ENCODE results near the gene PPP1R3F.

Gene PPP1R3F

DNA sequence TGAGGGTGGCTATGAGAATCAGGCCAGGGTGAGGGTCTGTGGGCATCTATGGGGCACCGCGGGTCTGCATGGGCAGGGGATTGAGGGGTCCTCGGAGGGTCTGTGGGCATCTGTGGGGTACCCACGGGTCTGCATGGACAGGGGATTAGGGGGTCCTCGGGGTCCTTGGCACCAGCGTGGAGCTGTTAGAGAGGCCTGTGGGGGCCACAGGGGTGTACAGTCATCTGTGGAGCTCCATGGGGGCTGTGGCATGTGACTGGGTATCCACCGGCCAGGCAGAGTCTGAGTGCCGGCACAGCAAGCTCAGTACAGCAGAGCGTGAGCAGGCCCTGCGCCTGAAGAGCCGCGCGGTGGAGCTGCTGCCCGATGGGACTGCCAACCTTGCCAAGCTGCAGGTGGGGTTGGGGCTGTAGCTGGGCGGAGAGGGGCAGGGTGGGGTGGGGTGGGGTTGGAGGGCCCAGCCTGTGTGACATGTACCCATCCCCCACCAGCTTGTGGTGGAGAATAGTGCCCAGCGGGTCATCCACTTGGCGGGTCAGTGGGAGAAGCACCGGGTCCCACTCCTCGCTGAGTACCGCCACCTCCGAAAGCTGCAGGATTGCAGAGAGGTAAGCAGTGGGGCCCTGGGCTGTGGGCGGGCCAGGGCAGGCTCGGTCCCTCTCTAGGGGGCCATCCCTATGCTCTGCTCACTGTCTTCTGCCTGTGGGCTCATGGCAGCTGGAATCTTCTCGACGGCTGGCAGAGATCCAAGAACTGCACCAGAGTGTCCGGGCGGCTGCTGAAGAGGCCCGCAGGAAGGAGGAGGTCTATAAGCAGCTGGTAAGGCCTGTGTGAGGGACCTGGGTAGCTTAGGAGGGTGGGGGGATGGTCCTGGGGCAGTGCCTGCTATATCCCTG, 21.4 kb upstream of the PPP1R3F start:
- ChIA-PET POLR2A (ENCODE audit: low non-redundant PET) (no interaction called here), CTCF (no interaction called here)
- TF ChIP-seq CTCF (conservative IDR thresholded peaks at IDR 0.05; ENCODE audit: low read depth) = no peak
- no peak for DNase-seq (ENCODE audit: low spot score)
- no peak overlapping the region for H3K27ac ChIP-seq

GRCh38 chrX:49249071-49249470, 20.5 kb upstream of the PPP1R3F start:
- TF ChIP-seq CTCF (conservative IDR thresholded peaks at IDR 0.05; ENCODE audit: low read depth) = no peak
- no peak overlapping the region for H3K27ac ChIP-seq
- ChIA-PET POLR2A (ENCODE audit: low non-redundant PET) (no interaction called here), CTCF (no interaction called here)
- no peak for DNase-seq (ENCODE audit: low spot score)

GRCh38 chrX:49249616-49250015, 20.0 kb upstream of the PPP1R3F start:
- ChIA-PET CTCF (no interaction called here), POLR2A (ENCODE audit: low non-redundant PET) (no interaction called here)
- no peak for TF ChIP-seq CTCF (conservative IDR thresholded peaks at IDR 0.05; ENCODE audit: low read depth)
- DNase-seq (ENCODE audit: low spot score) = no peak
- H3K27ac ChIP-seq = no peak overlapping the region

GRCh38 chrX:49250066-49250465, 19.5 kb upstream of the PPP1R3F start:
- ChIA-PET CTCF (no interaction called here), POLR2A (ENCODE audit: low non-redundant PET) (no interaction called here)
- H3K27ac ChIP-seq = no peak overlapping the region
- no peak for DNase-seq (ENCODE audit: low spot score)
- no peak for TF ChIP-seq CTCF (conservative IDR thresholded peaks at IDR 0.05; ENCODE audit: low read depth)

GRCh38 chrX:49250578-49250977, 19.0 kb upstream of the PPP1R3F start:
- no peak for DNase-seq (ENCODE audit: low spot score)
- H3K27ac ChIP-seq = no peak overlapping the region
- ChIA-PET POLR2A (ENCODE audit: low non-redundant PET) (interaction anchor here (1.0 kb wide), 1 partner anchor 9 kb away, joined by 3 read pairs; no protein-coding TSS in a partner anchor), CTCF (no interaction called here)
- TF ChIP-seq CTCF (conservative IDR thresholded peaks at IDR 0.05; ENCODE audit: low read depth) = no peak

DNA sequence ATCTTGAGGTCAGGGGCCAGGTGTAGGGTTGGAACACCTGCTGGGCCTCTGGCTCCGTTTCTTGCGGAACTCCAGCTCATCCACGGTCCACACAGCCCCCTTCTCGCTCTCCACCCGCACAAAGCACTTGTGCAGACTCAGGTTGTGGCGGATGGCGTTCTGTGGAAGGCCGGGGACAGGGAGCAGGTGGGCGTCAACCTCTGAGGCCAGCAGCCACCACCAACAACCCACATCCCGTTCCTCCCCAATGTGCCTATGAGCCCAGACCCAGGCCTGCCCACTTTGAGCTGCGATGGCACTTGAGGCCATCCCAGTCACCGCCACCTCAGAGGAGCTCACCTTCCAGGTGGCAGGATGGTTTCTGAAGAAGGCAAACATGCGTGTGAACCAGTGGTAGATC, 18.3 kb upstream of the PPP1R3F start:
- no peak overlapping the region for H3K27ac ChIP-seq
- DNase-seq (ENCODE audit: low spot score) = no peak
- POLR2A ChIA-PET (ENCODE audit: low non-redundant PET) = interaction anchor here (1.0 kb wide), 1 partner anchor 10 kb away, joined by 3 read pairs; no protein-coding TSS in a partner anchor
- no peak for TF ChIP-seq CTCF (conservative IDR thresholded peaks at IDR 0.05; ENCODE audit: low read depth)
- CTCF ChIA-PET = no interaction called here

All from RWPE1 (cell line).